HepG2 (cell line): ENCODE measurements around the gene GCN1.

Experiments used
- ASH2L ChIP-seq: fragments of 300-600, 200-600 bp; sonication (generic); IDR thresholded peaks from 2 replicates; pipeline ENCODE4 v1.7.0; 2017; ENCODE audit warnings: low read depth, mild to moderate bottlenecking, moderate library complexity, mixed read lengths, low read length; ENCODE audit not compliant: insufficient read length
- HNF4G ChIP-seq, 2 experiments: sonication (generic) in 1 of 2; formaldehyde crosslinking in 1 of 2; IDR thresholded peaks; 2 replicates each; pipeline versions ENCODE4 v1.4.0 to v1.6.1; 2011 to 2020; ENCODE audit warnings: borderline replicate concordance in 2 of 2, low read depth in 2 of 2, mild to moderate bottlenecking in 2 of 2, low read length in 1 of 2, missing genetic modification reagents in 1 of 2, moderate library complexity in 1 of 2
- POLR2A ChIP-seq, 2 experiments: IDR thresholded peaks; 2 replicates each; pipeline ENCODE4 v1.6.1; 2011; ENCODE audit warnings: low read depth in 2 of 2, low read length in 2 of 2, mild to moderate bottlenecking in 1 of 2, moderate library complexity in 1 of 2; ENCODE audit not compliant: insufficient read depth in 1 of 2
- RBAK ChIP-seq: sonication (generic); formaldehyde crosslinking; IDR thresholded peaks from 2 replicates; pipeline ENCODE4 v1.5.1; 2020; ENCODE audit warnings: mild to moderate bottlenecking, missing genetic modification reagents
- SETDB1 ChIP-seq: sonication (generic); formaldehyde crosslinking; IDR thresholded peaks from 2 replicates; pipeline ENCODE4 v1.5.1; 2020; ENCODE audit warnings: missing genetic modification reagents, mild to moderate bottlenecking, borderline replicate concordance
- SNAPC2 ChIP-seq: sonication (generic); formaldehyde crosslinking; IDR thresholded peaks from 2 replicates; pipeline ENCODE4 v1.8.1; 2022; ENCODE audit warnings: mild to moderate bottlenecking, missing genetic modification reagents
- TF ChIP-seq, protein P1 (sequence below): IDR thresholded peaks from 2 replicates; pipeline ENCODE4 v1.6.1; 2012; ENCODE audit warnings: inconsistent platforms
- TF ChIP-seq, protein P2 (sequence below): sonication (generic); formaldehyde crosslinking; IDR thresholded peaks from 2 replicates; pipeline ENCODE4 v1.4.0; 2020; ENCODE audit warnings: missing genetic modification reagents
- TF ChIP-seq, protein P3 (sequence below): sonication (generic); formaldehyde crosslinking; IDR thresholded peaks from 2 replicates; pipeline ENCODE4 v1.5.1; 2020; ENCODE audit warnings: missing genetic modification reagents, mild to moderate bottlenecking, borderline replicate concordance
- TF ChIP-seq, protein P4 (sequence below): sonication (generic); formaldehyde crosslinking; IDR thresholded peaks from 2 replicates; pipeline ENCODE4 v1.5.0; 2020; ENCODE audit warnings: mild to moderate bottlenecking, missing genetic modification reagents, moderate library complexity
- TF ChIP-seq, protein P5 (sequence below): sonication (generic); formaldehyde crosslinking; IDR thresholded peaks from 2 replicates; pipeline ENCODE4 v1.5.0; 2020; ENCODE audit warnings: mild to moderate bottlenecking, missing genetic modification reagents

DNA sequence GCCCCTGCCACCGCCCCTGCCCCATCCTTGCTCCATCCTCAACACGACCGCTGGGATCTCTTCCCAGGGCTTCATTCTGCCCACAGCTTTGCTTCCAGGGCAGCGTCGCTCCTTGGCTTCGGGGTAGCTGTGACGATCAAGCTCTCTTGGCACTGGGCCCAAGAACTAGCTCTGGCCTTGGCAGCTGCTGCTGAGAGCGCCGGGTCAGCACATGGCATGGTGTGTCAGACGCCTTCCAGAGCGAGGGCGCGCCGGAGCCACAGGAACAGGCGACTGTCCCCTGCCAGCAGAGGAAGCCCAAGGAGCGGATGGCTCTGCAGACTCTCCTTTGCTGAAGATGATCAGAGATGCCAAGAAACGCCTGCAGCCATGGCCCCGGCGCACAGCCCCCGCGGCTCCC lies 93.9 kb downstream of the GCN1 start:
- TF ChIP-seq, protein P1, sequence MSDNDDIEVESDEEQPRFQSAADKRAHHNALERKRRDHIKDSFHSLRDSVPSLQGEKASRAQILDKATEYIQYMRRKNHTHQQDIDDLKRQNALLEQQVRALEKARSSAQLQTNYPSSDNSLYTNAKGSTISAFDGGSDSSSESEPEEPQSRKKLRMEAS, result no peak
- TF ChIP-seq SETDB1 (CRISPR knock-in tag), result no peak
- TF ChIP-seq, protein P2, sequence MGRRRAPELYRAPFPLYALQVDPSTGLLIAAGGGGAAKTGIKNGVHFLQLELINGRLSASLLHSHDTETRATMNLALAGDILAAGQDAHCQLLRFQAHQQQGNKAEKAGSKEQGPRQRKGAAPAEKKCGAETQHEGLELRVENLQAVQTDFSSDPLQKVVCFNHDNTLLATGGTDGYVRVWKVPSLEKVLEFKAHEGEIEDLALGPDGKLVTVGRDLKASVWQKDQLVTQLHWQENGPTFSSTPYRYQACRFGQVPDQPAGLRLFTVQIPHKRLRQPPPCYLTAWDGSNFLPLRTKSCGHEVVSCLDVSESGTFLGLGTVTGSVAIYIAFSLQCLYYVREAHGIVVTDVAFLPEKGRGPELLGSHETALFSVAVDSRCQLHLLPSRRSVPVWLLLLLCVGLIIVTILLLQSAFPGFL, result no peak
- no peak for TF ChIP-seq ASH2L
- no peak for TF ChIP-seq HNF4G (IDR thresholded peaks at IDR 0.05; ENCODE audit: borderline replicate concordance, low read depth, low read length)
- no peak for TF ChIP-seq HNF4G (CRISPR knock-in tag; IDR thresholded peaks at IDR 0.05; ENCODE audit: borderline replicate concordance, low read depth)
- TF ChIP-seq, protein P3, sequence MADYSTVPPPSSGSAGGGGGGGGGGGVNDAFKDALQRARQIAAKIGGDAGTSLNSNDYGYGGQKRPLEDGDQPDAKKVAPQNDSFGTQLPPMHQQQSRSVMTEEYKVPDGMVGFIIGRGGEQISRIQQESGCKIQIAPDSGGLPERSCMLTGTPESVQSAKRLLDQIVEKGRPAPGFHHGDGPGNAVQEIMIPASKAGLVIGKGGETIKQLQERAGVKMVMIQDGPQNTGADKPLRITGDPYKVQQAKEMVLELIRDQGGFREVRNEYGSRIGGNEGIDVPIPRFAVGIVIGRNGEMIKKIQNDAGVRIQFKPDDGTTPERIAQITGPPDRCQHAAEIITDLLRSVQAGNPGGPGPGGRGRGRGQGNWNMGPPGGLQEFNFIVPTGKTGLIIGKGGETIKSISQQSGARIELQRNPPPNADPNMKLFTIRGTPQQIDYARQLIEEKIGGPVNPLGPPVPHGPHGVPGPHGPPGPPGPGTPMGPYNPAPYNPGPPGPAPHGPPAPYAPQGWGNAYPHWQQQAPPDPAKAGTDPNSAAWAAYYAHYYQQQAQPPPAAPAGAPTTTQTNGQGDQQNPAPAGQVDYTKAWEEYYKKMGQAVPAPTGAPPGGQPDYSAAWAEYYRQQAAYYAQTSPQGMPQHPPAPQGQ (CRISPR knock-in tag), result no peak
- TF ChIP-seq, protein P4, sequence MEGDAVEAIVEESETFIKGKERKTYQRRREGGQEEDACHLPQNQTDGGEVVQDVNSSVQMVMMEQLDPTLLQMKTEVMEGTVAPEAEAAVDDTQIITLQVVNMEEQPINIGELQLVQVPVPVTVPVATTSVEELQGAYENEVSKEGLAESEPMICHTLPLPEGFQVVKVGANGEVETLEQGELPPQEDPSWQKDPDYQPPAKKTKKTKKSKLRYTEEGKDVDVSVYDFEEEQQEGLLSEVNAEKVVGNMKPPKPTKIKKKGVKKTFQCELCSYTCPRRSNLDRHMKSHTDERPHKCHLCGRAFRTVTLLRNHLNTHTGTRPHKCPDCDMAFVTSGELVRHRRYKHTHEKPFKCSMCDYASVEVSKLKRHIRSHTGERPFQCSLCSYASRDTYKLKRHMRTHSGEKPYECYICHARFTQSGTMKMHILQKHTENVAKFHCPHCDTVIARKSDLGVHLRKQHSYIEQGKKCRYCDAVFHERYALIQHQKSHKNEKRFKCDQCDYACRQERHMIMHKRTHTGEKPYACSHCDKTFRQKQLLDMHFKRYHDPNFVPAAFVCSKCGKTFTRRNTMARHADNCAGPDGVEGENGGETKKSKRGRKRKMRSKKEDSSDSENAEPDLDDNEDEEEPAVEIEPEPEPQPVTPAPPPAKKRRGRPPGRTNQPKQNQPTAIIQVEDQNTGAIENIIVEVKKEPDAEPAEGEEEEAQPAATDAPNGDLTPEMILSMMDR (CRISPR knock-in tag), result no peak
- TF ChIP-seq SNAPC2 (CRISPR knock-in tag), result no peak
- no peak for TF ChIP-seq RBAK (CRISPR knock-in tag)
- TF ChIP-seq, protein P5, sequence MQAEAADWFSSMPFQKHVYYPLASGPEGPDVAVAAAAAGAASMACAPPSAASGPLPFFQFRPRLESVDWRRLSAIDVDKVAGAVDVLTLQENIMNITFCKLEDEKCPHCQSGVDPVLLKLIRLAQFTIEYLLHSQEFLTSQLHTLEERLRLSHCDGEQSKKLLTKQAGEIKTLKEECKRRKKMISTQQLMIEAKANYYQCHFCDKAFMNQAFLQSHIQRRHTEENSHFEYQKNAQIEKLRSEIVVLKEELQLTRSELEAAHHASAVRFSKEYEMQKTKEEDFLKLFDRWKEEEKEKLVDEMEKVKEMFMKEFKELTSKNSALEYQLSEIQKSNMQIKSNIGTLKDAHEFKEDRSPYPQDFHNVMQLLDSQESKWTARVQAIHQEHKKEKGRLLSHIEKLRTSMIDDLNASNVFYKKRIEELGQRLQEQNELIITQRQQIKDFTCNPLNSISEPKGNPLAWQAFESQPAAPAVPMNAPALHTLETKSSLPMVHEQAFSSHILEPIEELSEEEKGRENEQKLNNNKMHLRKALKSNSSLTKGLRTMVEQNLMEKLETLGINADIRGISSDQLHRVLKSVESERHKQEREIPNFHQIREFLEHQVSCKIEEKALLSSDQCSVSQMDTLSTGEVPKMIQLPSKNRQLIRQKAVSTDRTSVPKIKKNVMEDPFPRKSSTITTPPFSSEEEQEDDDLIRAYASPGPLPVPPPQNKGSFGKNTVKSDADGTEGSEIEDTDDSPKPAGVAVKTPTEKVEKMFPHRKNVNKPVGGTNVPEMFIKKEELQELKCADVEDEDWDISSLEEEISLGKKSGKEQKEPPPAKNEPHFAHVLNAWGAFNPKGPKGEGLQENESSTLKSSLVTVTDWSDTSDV, result no peak
- no peak for TF ChIP-seq POLR2A (IDR thresholded peaks at IDR 0.05; ENCODE audit: insufficient read depth in 1 of 2, low read depth in 2 of 2, low read length in 2 of 2)
